ENCODE measurements around the gene YJEFN3.

DNA sequence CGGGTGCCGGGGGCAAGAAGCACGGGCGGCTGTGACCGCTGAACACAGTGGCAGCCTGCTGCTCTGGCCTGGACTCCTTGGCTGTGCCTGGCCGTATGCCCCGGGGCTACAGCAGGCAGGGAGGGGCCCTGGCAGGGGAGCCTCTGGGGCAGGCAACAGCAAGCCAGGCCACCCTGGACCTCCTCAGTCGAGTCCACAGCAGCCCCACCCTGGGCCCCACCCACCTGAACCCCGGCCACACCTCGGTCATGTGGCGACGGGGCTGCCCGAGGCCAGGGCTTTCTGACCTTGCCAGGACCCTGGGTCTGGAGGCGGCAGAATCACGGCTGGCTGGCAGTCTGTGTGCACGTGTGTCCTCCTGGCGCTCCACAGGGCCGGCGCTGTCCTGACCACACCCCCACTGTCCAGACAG, 18.0 kb downstream of the YJEFN3 start:
- TF ChIP-seq, protein P1, sequence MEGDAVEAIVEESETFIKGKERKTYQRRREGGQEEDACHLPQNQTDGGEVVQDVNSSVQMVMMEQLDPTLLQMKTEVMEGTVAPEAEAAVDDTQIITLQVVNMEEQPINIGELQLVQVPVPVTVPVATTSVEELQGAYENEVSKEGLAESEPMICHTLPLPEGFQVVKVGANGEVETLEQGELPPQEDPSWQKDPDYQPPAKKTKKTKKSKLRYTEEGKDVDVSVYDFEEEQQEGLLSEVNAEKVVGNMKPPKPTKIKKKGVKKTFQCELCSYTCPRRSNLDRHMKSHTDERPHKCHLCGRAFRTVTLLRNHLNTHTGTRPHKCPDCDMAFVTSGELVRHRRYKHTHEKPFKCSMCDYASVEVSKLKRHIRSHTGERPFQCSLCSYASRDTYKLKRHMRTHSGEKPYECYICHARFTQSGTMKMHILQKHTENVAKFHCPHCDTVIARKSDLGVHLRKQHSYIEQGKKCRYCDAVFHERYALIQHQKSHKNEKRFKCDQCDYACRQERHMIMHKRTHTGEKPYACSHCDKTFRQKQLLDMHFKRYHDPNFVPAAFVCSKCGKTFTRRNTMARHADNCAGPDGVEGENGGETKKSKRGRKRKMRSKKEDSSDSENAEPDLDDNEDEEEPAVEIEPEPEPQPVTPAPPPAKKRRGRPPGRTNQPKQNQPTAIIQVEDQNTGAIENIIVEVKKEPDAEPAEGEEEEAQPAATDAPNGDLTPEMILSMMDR (IDR thresholded peaks at IDR 0.05; ENCODE audit: extremely low read depth in 1 of 2, insufficient read depth in 1 of 2, low read depth in 1 of 2, low read length in 2 of 2): no peak
- TF ChIP-seq POLR2AphosphoS5 (IDR thresholded peaks at IDR 0.05; ENCODE audit: insufficient read depth, low read depth, low read length) (no peak), POLR2A (IDR thresholded peaks at IDR 0.05; ENCODE audit: low read depth, low read length) (no peak), EZH2 (IDR thresholded peaks at IDR 0.05; ENCODE audit: borderline replicate concordance, low read depth, low read length, severe bottlenecking) (no peak)
